Heart right ventricle (tissue), 16 donors: ENCODE data around the gene ANKK1. TPM values are rescaled to one million over a fixed set of nuclear protein-coding genes. Genes with fewer than 3 reads are reported as not detected.

Source experiments
- ATAC-seq, 8 donors: fragments of 200-7000 bp; cut with Tn5 transposase; one replicate each; pipeline ENCODE4 v1.9.1; 2020; ENCODE audit warnings: mild to moderate bottlenecking in 8 of 8, moderate library complexity in 8 of 8, moderate number of reproducible peaks in 1 of 8
- DNase-seq, 2 donors: peaks; one replicate each; pipeline ENCODE4 v3.0.0-alpha.2; 2020
- H3K27ac ChIP-seq, 10 donors: fragments of 200-600 bp; sonication (generic) in 2 of 10; one replicate each; pipeline versions ENCODE4 v1.5.0 to v1.8.0; 2020 to 2022; ENCODE audit warnings: mild to moderate bottlenecking in 3 of 10
- H3K27me3 ChIP-seq, 7 donors: fragments of 200-600 bp; one replicate each; pipeline ENCODE4 v1.8.0; 2021 to 2022; ENCODE audit warnings: mild to moderate bottlenecking in 2 of 7
- H3K36me3 ChIP-seq, 9 donors: fragments of 200-600 bp; sonication (generic) in 1 of 9; one replicate each; pipeline versions ENCODE4 v1.5.0 to v1.8.0; 2020 to 2022; ENCODE audit warnings: mild to moderate bottlenecking in 2 of 9
- H3K4me1 ChIP-seq, 9 donors: fragments of 200-600 bp; sonication (generic) in 1 of 9; one replicate each; pipeline versions ENCODE4 v1.5.0 to v1.8.0; 2020 to 2022; ENCODE audit warnings: mild to moderate bottlenecking in 4 of 9
- H3K4me3 ChIP-seq, 10 donors: fragments of 200-600 bp; sonication (generic) in 2 of 10; one replicate each; pipeline versions ENCODE4 v1.5.0 to v1.8.0; 2020 to 2022; ENCODE audit warnings: mild to moderate bottlenecking in 7 of 10, moderate library complexity in 2 of 10
- H3K9me3 ChIP-seq, 11 donors: fragments of 200-600 bp in 10 of 11; sonication (generic) in 2 of 11; one replicate each; pipeline versions ENCODE4 v1.5.0 to v1.8.0; 2013 to 2022; ENCODE audit warnings: mild to moderate bottlenecking in 2 of 11, control low read depth in 1 of 11, moderate library complexity in 1 of 11
- WGBS, 2 donors: extraction: QIAGEN DNeasy Blood & Tissue Kit; methylation state at CpG; one replicate each; pipeline ENCODE4 v1.1.7; 2013; ENCODE audit warnings: inconsistent platforms in 1 of 2; 5-methylcytosine and 5-hydroxymethylcytosine counted together
- intact Hi-C, 10 donors: fragments of 100-400 bp; cut with DNase I; formaldehyde crosslinking; loops; one replicate each; pipeline versions ENCODE4 v1.11.1 to v1.14.2; 2022
- polyA plus RNA-seq, 2 donors: library from polyadenylated mRNA; stranded (reverse); fragments of 200-250 nt; gene quantifications; one replicate each; pipeline ENCODE4 v1.2.3, GENCODE V29; 2013
- total RNA-seq, 10 donors: library from RNA; stranded (reverse); fragmentation: NEBNext Ultra II Directional in 3 of 10; extraction: Animal tissue kit (Norgen Biotek cat#: 25700) in 3 of 10; gene quantifications; one replicate each; pipeline versions ENCODE4 v1.2.1 to v1.2.4, GENCODE V29; 2021 to 2023
- TF ChIP-seq, protein P1 (sequence below), 9 donors: fragments of 200-600 bp; sonication (generic) in 2 of 9; IDR thresholded peaks; one replicate each; pipeline versions ENCODE4 v1.5.0 to v1.8.0; 2021 to 2022; ENCODE audit warnings: antibody characterized with exemption in 9 of 9, mild to moderate bottlenecking in 5 of 9, moderate library complexity in 1 of 9
- donor health status: Arrhythmogenic right ventricular cardiomyopathy.
- donor health status: ischemic (EF 13 %, LVEDD 7.1; RV severe dilation, severe dysfunction).
- donor health status: healthy with polysubstance abuse.
- donor health status: DM: no; HTN: yes; CAD: no.
- donor health status: DM: no; HTN: no; CAD: no.
- donor health status: ischemic (EF 25% LVEDD 6.9; RV normal size, moderate dysfunction).
- donor health status: ischemic (EF 25% LVEDD 5.7; RV mildly dilated, moderate dysfunction).
- donor health status: healthy.
- donor health status: DM: yes; HTN: yes; CAD: no.
- donor health status: Ischemic cardiomyopathy.
- donor health status: ischemic (EF 35%, LVEDD 5.7; RV mildly dilated, moderate dysfunction).
- donor health status: nonischemic (EF 11% LVEDD 7.7; RV severe dilation, severe dysfunction).
- donor health status: DM: yes; HTN: yes; CAD: no.
- donor health status: PGD.
- donor health status: ischemic (EF 29% LVEDD 5.4; RV normal size, mild dysfunction).
- donor health status: nonischemic (EF 23%, LVEDD 6.1; RV moderate dilation, normal function).

ANKK1 gene
- total and polyA plus RNA-seq, 12 donors, result 0.06 to 0.37 TPM; not detected in 10

DNA sequence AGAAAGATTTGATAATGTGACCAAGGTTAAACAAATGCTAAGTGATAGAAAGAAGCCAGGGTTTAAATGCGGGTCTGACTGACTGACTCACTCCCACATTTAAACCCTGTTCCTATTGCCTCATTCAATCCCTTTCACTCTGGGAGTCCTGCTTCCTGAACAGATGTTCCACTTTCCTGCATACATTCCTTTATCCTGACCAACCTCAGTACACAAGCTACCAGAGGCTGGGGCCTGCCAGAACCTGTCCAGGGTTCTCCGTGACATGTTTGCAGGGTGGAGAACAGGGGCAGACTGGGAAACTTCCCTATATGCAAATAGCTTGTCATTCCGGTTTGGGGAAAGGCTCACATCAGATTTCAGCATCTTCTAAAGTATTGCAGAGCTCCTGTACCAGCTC is 3.0 kb upstream of the ANKK1 start:
- 61 to 62% methylated on average over 3 of the region's 3 CpGs for WGBS, 2 donors

DNA sequence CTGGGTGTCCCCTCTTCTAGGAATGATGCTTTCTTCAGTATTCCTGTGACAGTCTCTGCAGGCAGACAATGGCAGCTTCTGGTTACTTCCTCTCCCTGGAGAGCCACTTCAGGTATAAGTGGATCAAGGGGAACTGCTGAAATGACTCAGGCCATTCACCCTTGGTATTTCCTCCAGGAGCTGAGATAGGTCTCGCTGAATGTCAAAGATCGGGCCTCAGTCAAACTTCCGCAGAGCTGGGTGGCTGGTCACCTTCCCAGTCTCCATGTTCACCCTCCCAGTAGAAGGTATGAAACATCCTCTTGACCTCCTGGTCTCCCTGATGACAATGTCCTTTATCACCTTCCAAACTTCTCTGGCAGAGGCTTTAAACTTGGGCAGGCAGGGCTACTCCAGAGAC is 1.8 kb upstream of the ANKK1 start:
- Histone ChIP-seq H3K27ac (no peak overlapping the region), H3K27me3 (peaks cover 0 to 42% (median 36%) of the 10 kb centered on the region in 7 donors), H3K4me1 (peaks cover 0 to 12% (median 0%) of the 10 kb centered on the region in 9 donors), H3K36me3 (no peaks in the 10 kb centered on the region), H3K4me3 (no peak overlapping the region), H3K9me3 (peaks cover 0 to 4% (median 0%) of the 10 kb centered on the region in 11 donors)
- TF ChIP-seq, protein P1, sequence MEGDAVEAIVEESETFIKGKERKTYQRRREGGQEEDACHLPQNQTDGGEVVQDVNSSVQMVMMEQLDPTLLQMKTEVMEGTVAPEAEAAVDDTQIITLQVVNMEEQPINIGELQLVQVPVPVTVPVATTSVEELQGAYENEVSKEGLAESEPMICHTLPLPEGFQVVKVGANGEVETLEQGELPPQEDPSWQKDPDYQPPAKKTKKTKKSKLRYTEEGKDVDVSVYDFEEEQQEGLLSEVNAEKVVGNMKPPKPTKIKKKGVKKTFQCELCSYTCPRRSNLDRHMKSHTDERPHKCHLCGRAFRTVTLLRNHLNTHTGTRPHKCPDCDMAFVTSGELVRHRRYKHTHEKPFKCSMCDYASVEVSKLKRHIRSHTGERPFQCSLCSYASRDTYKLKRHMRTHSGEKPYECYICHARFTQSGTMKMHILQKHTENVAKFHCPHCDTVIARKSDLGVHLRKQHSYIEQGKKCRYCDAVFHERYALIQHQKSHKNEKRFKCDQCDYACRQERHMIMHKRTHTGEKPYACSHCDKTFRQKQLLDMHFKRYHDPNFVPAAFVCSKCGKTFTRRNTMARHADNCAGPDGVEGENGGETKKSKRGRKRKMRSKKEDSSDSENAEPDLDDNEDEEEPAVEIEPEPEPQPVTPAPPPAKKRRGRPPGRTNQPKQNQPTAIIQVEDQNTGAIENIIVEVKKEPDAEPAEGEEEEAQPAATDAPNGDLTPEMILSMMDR (IDR thresholded peaks at IDR 0.05), result no peak
- DNase-seq (no peak), ATAC-seq (no peak)
- WGBS, 2 donors, result 91 to 92% methylated on average over 3 of the region's 3 CpGs
- intact Hi-C loops, result no loop called here

More for the DNA sequence above, 3.0 kb upstream of the ANKK1 start:
- Histone ChIP-seq H3K9me3 (peaks cover 0 to 4% (median 0%) of the 10 kb centered on the region in 11 donors), H3K27me3 (peaks cover 0 to 38% (median 31%) of the 10 kb centered on the region in 7 donors), H3K4me1 (peaks cover 0 to 12% (median 0%) of the 10 kb centered on the region in 9 donors), H3K36me3 (no peaks in the 10 kb centered on the region), H3K4me3 (no peak overlapping the region), H3K27ac (no peak overlapping the region)
- ATAC-seq (no peak), DNase-seq (no peak)
- TF ChIP-seq, protein P1 (IDR thresholded peaks at IDR 0.05), result no peak
- intact Hi-C loops, result no loop called here

DNA sequence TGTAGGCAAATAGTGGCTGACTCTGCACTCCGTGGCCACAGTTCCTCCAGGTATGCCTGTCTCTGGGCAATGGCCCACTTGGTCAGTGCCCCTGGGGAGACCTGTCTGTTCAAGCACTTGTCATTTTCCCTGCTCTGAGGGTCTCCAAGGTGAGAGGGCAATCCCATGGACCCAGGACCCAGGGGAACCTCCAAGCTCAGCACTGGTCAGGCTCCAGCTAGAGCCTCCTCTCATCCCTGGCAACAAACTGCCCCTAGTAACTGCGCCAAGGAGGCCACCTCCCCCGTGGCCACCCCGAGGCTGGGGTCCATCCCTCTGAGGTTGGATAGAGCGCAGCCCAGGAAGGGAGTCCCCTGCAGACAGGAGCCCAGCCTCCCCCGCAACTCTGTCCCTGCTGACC is 713 bp upstream of the ANKK1 start:
- H3K27ac ChIP-seq, result no peak overlapping the region
- ATAC-seq (no peak), DNase-seq (no peak)
- H3K4me1 ChIP-seq, result peaks cover 0 to 12% (median 0%) of the 10 kb centered on the region in 9 donors
- 75 to 82% methylated on average over 6 of the region's 6 CpGs for WGBS, 2 donors
- intact Hi-C loops, result no loop called here
- no peaks in the 10 kb centered on the region for H3K9me3 ChIP-seq
- H3K4me3 ChIP-seq, result no peak overlapping the region
- no peaks in the 10 kb centered on the region for H3K36me3 ChIP-seq
- TF ChIP-seq, protein P1 (IDR thresholded peaks at IDR 0.05), result no peak
- peaks cover 0 to 37% (median 36%) of the 10 kb centered on the region in 7 donors for H3K27me3 ChIP-seq

DNA sequence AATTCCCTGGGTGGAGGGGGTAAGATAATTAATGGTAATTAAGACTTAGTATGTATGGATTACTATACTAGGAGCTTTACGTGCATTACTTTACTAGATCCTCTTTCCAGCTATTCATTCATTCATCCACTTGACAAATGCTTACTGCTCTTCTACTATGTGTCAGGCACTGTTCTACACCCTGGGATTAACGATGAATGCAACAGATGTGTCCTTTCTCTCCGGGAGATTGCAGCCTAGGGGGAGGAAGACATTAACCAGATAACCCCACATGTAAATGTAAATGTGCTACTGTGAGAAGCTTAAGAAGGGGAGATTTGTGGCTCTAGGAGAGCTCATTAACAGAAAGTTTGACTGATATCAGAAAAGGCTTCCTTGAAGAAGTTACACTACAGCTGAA is 1.7 kb downstream of the ANKK1 start:
- Histone ChIP-seq H3K4me1 (peaks cover 0 to 6% (median 0%) of the 10 kb centered on the region in 9 donors), H3K27ac (no peak overlapping the region), H3K27me3 (peaks cover 0 to 37% (median 36%) of the 10 kb centered on the region in 7 donors), H3K36me3 (no peaks in the 10 kb centered on the region), H3K9me3 (no peaks in the 10 kb centered on the region), H3K4me3 (no peak overlapping the region)
- intact Hi-C loops, result no loop called here
- ATAC-seq (no peak), DNase-seq (no peak)
- TF ChIP-seq, protein P1 (IDR thresholded peaks at IDR 0.05), result no peak
- 36 to 40% methylated on average over 3 of the region's 3 CpGs for WGBS, 2 donors
